ENCODE results near the gene DCP1B. TPM values are rescaled to one million over a fixed set of nuclear protein-coding genes. Genes with fewer than 3 reads are reported as not detected.

The DCP1B gene
- total RNA-seq, result 10.6 and 11.2 TPM in 2 replicates
- polyA plus RNA-seq, result 19.8 and 23.0 TPM in 2 replicates
- polyA plus RNA-seq (2011; cell fraction: cytosol; rRNA removed), result 21.6 and 24.1 TPM in 2 replicates
- polyA plus RNA-seq (2011; cell fraction: nucleus; rRNA removed), result 17.6 and 21.5 TPM in 2 replicates
- polyA plus RNA-seq (2012), result 11.0 and 14.1 TPM in 2 replicates
- 17.7 and 19.1 TPM in 2 replicates for polyA minus RNA-seq
- polyA minus RNA-seq (2011; cell fraction: cytosol; rRNA and poly(A)+ RNA removed), result 3.1 TPM
- polyA minus RNA-seq (2011; cell fraction: nucleus; rRNA and poly(A)+ RNA removed), result 11.4 and 11.6 TPM in 2 replicates
- Bru-seq, nascent RNA, result percentile 70 among the genes with signal in this experiment
- percentile 50 among the genes with signal in this experiment for BruChase-seq, experiment 1, labeled RNA remaining after a 6-hour chase
- percentile 54 among the genes with signal in this experiment for BruChase-seq, experiment 2, labeled RNA remaining after a 2-hour chase
- long read RNA-seq, transcript DCP1B-201 (9 exons, 2,086 nt), result major isoform, 14 of 21 reads
- long read RNA-seq, partial matches to known transcripts, result 0 of 21 reads
- long read RNA-seq, other reads (novel, unspliced or antisense), result 5 of 21 reads

GRCh38 chr12:2004113-2004929, at the start of gene DCP1B:
Gene DCP1B, minus strand, starts transcription at chr12:2004457. Its CDS starts 26 bp downstream, at chr12:2004431.
- H2AFZ ChIP-seq (ENCODE audit: low read depth, low read length), result peak within 1 kb of the TSS; percentile 86
- peak within 1 kb of the TSS; percentile 35 for H3K27ac ChIP-seq (ENCODE audit: insufficient read depth, low read depth, low read length)
- peaks cover 15% of the 10 kb centered on the region for H3K4me1 ChIP-seq (ENCODE audit: control insufficient read depth, extremely low read depth, insufficient read depth, low read length)
- peaks cover 2% of the 10 kb centered on the region for H4K20me1 ChIP-seq (replicated peaks; ENCODE audit: control insufficient read depth, extremely low read depth, insufficient read depth, low read length)
- FAIRE-seq, result peak; percentile 90
- TSS peak; percentile 88 for BruUV-seq (replicated peaks)
- POLR2A ChIA-PET, result no interaction called here
- H3K9me1 ChIP-seq (replicated peaks; ENCODE audit: control insufficient read depth, extremely low read depth, insufficient read depth, low read length), result no peaks in the 10 kb centered on the region
- peaks cover 18% of the 10 kb centered on the region for H3K79me2 ChIP-seq (ENCODE audit: control insufficient read depth, insufficient read depth, low read length)
- peaks cover 0 to 6% of the 10 kb centered on the region in 2 experiments for H3K27me3 ChIP-seq (ENCODE audit: control insufficient read depth in 2 of 2, insufficient read depth in 2 of 2, low read length in 2 of 2)
- peak within 1 kb of the TSS; percentile 74 for H3K9ac ChIP-seq (replicated peaks; ENCODE audit: extremely low read depth, insufficient read depth, low read length)
- H3K4me2 ChIP-seq (ENCODE audit: insufficient read depth, low read length), result peak within 1 kb of the TSS; percentile 92
- intact Hi-C loops (cut with micrococcal nuclease) (loop anchor here (1.0 kb wide), 2 partner anchors 31 to 208 kb away; no protein-coding TSS in a partner anchor), dilution Hi-C loops (cut with MboI; ENCODE audit: extremely low pct_ligation_motif_present, low sequenced_read_pairs) (no loop called here)
- peak within 1 kb of the TSS; percentile 31 to 87 (median 82) for H3K4me3 ChIP-seq (replicated peaks in 1 of 3; ENCODE audit: insufficient read depth in 1 of 3, low read depth in 1 of 3, low read length in 3 of 3)
- DNase-seq (ENCODE audit: low read depth, low spot score), result peak; percentile 98
- no peaks in the 10 kb centered on the region for H3K9me3 ChIP-seq (replicated peaks; ENCODE audit: control insufficient read depth, insufficient read depth, low read length)
- peak; percentile 91 for TF ChIP-seq POLR2AphosphoS5 (IDR thresholded peaks at IDR 0.05; ENCODE audit: insufficient read depth, low read depth, low read length)
- TF ChIP-seq EZH2 (IDR thresholded peaks at IDR 0.05; ENCODE audit: borderline replicate concordance, low read depth, low read length, severe bottlenecking), result no peak
- peak; percentile 59 for TF ChIP-seq MAX (IDR thresholded peaks at IDR 0.05; ENCODE audit: insufficient read depth, insufficient read length)
- TF ChIP-seq CTCF (IDR thresholded peaks at IDR 0.05; ENCODE audit: extremely low read depth in 1 of 2, insufficient read depth in 1 of 2, low read depth in 1 of 2, low read length in 2 of 2), result peak in 1 of 2 donors; percentile 14
- TF ChIP-seq GATA2 (IDR thresholded peaks at IDR 0.05; ENCODE audit: insufficient read depth, insufficient read length, low read depth, low read length), result no peak
- no peak for TF ChIP-seq FOS (IDR thresholded peaks at IDR 0.05; ENCODE audit: borderline replicate concordance, insufficient read depth, low read length)
- peak; percentile 64 for TF ChIP-seq POLR2A (IDR thresholded peaks at IDR 0.05; ENCODE audit: low read depth, low read length)
- TF ChIP-seq MYC (IDR thresholded peaks at IDR 0.05; ENCODE audit: low read depth, low read length), result peak; percentile 14
- no peaks in the 10 kb centered on the region for H3K36me3 ChIP-seq (ENCODE audit: control insufficient read depth in 2 of 2, extremely low read depth in 1 of 2, insufficient read depth in 2 of 2, low read length in 2 of 2)
- CTCF ChIA-PET, result interaction anchor here (0.8 to 1.9 kb wide), 8 partner anchors 9 to 213 kb away, joined by 3 to 8 read pairs (median 4); no protein-coding TSS in a partner anchor

Data from endothelial cell of umbilical vein (primary cell).